Urinary bladder (tissue), 4 donors: ENCODE measurements around the gene CALY. TPM values are rescaled to one million over a fixed set of nuclear protein-coding genes. Genes with fewer than 3 reads are reported as not detected.

Experiments
- DNase-seq: peaks from one replicate; pipeline ENCODE4 v3.0.0-alpha.2; 2015; ENCODE audit errors: extremely low spot score
- H3K27ac ChIP-seq: one replicate; pipeline ENCODE4 v1.5.1; 2013; ENCODE audit warnings: low read depth, mild to moderate bottlenecking, moderate library complexity
- H3K36me3 ChIP-seq: one replicate; pipeline ENCODE4 v1.6.1; 2013; ENCODE audit warnings: mild to moderate bottlenecking, moderate library complexity; ENCODE audit not compliant: insufficient read depth
- H3K4me1 ChIP-seq: one replicate; pipeline ENCODE4 v1.6.1; 2013; ENCODE audit warnings: mild to moderate bottlenecking, moderate library complexity; ENCODE audit not compliant: insufficient read depth
- H3K4me3 ChIP-seq: one replicate; pipeline ENCODE4 v1.5.1; 2013; ENCODE audit warnings: low read depth, low read length
- WGBS: extraction: QIAGEN DNeasy Blood & Tissue Kit; methylation state at CpG from one replicate; pipeline ENCODE4 v1.1.7; 2013; 5-methylcytosine and 5-hydroxymethylcytosine counted together
- polyA plus RNA-seq: library from polyadenylated mRNA; stranded (reverse); fragments of 200-250 nt; gene quantifications from one replicate; pipeline ENCODE4 v1.2.3, GENCODE V29; 2013
- total RNA-seq: library from RNA; depleted of rRNA; stranded (reverse); fragments of >200 nt; gene quantifications from one replicate; pipeline ENCODE4 v1.2.3, GENCODE V29; 2014
- donor health status: healthy with polysubstance abuse.
- donor health status: healthy.

CALY gene
- total and polyA plus RNA-seq, 2 donors: 0.79 to 1.1 TPM

DNA sequence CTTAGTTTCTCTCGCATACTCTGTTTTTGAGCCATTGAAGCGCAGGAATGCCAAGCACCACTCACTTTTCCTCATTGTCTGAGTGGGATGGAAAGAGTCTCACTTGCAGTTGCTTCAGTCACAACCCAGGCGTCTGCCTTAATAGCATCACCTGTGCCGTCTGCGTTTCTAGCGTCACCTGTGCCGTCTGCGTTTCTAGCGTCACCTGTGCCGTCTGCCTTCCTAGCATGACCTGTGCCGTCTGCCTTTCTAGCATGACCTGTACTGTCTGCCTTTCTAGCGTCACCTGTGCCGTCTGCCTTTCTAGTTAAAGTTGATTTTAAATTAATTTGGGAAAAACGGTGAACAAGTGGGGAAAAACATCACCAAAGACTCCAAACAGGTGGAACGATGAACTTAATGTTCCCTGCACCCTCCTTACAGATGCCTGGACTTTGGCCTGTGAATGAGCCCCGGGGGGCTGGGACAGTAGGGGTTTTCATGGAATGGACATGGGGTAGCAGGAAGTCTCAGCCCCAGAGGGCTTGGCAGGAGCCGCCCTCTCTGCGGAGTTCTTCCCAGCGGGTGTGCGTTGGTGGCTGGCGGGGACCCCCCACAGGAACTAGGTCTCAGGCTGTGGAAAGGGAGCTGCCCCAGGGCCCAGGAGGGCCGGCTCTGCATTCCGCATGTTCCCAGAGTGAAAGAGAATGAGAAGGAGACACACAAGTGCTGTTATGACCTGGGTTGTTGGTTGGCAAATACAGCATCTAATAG, 24.5 kb downstream of the CALY start:
- no peak overlapping the region for H3K27ac ChIP-seq
- H3K4me1 ChIP-seq: no peaks in the 10 kb centered on the region
- WGBS: 93% methylated on average over 23 of the region's 23 CpGs

DNA sequence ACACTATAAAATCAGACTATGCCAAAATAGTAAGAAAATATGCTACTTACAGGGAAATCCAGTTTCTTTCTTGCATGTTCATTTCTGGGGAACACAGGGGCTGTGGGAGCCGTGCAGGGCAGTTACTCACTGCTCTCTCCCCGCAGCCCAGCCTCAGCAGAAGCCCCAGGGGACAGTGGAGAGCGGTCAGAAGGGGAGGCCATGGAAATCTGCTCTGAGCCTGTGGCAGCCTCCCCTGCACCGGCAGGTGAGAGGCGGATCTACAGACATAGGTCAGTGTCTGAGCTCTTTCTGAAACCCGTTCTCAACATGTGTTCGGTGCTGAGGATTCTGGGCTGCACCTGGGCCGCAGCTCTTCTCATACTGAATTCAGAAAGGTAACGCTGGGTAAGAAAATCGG, 25.1 kb downstream of the CALY start:
- no peaks in the 10 kb centered on the region for H3K4me1 ChIP-seq

More for the DNA sequence above, 24.5 kb downstream of the CALY start:
- Histone ChIP-seq H3K4me3 (no peak overlapping the region), H3K36me3 (no peaks in the 10 kb centered on the region)
- no peak for DNase-seq

DNA sequence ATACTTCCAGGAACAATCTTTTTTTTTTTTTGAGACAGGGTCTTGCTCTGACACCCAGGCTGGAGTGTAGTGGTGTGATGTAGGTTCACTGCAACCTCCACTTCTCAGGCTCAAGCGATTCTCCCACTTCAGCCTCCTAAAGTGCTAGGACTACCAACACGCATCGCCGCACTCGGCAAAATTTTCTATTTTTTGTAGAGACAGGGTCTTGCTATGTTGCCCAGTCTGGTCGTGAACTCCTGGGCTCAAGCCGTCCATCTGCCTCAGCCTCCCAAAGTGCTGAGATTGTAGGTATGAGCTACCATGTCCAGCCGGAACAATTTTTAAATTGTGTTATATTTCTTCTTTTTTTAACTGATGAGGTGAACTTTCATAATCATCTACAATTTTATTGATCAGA, 25.9 kb downstream of the CALY start:
- no peak for DNase-seq
- no peak overlapping the region for H3K27ac ChIP-seq
- 96% methylated on average over 8 of the region's 8 CpGs for WGBS
- no peak overlapping the region for H3K4me3 ChIP-seq
- no peaks in the 10 kb centered on the region for H3K4me1 ChIP-seq
- H3K36me3 ChIP-seq: no peaks in the 10 kb centered on the region

More for the DNA sequence above, 25.1 kb downstream of the CALY start:
- 85% methylated on average over 10 of the region's 10 CpGs for WGBS
- Histone ChIP-seq H3K36me3 (no peaks in the 10 kb centered on the region), H3K4me3 (no peak overlapping the region), H3K27ac (no peak overlapping the region)
- DNase-seq: no peak

DNA sequence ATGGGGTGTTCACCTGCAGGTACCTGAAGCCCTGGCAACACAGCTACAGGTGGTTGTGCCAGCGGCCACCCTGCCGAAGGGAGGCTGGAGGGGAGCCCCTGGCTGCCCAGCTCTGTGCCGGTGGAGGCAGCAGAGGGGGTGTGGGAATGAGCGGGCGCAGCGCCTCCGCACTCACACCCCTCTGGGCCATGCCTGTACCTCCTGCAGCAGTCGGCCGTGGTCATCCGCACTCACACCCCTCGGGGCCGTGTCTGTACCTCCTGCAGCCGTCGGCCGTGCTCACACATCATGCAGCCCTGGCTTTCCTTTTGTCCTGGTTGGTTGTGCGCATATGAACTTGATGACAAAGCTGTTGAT, 26.3 kb downstream of the CALY start:
- WGBS: 94% methylated on average over 16 of the region's 16 CpGs
- no peak for DNase-seq
- H3K4me1 ChIP-seq: no peaks in the 10 kb centered on the region
- no peak overlapping the region for H3K4me3 ChIP-seq
- no peak overlapping the region for H3K27ac ChIP-seq
- no peaks in the 10 kb centered on the region for H3K36me3 ChIP-seq

DNA sequence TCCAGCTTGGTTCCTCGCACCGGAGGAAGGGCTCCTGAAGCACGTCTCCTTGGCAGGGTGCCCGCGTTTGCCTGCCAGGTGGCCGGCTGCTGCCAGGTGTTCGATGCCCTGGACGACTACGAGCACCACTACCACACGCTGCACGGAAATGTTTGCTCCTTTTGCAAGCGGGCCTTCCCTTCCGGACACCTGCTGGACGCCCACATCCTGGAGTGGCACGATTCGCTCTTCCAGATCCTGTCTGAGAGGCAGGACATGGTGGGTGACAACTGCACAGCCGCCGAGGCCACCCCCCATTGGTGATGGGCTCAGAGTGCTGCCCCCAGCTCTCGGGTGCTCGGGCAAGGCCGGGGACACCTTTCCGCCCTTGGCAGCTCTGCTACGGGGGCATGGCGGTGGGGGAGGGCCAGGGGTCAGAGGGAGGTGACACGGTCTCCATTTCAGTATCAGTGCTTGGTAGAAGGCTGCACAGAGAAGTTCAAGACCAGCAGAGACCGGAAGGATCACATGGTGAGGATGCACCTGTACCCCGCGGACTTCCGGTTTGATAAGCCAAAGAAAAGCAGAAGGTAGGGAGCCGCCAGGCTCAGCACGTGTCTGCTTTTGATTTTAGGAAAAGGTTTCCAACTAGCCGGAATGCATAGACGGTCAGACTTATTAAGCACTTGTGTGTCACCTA, 26.8 kb downstream of the CALY start:
- Histone ChIP-seq H3K4me1 (no peaks in the 10 kb centered on the region), H3K36me3 (no peaks in the 10 kb centered on the region), H3K27ac (no peak overlapping the region), H3K4me3 (no peak overlapping the region)
- DNase-seq: no peak
- whole genome bisulfite sequencing: 92% methylated on average over 33 of the region's 33 CpGs

DNA sequence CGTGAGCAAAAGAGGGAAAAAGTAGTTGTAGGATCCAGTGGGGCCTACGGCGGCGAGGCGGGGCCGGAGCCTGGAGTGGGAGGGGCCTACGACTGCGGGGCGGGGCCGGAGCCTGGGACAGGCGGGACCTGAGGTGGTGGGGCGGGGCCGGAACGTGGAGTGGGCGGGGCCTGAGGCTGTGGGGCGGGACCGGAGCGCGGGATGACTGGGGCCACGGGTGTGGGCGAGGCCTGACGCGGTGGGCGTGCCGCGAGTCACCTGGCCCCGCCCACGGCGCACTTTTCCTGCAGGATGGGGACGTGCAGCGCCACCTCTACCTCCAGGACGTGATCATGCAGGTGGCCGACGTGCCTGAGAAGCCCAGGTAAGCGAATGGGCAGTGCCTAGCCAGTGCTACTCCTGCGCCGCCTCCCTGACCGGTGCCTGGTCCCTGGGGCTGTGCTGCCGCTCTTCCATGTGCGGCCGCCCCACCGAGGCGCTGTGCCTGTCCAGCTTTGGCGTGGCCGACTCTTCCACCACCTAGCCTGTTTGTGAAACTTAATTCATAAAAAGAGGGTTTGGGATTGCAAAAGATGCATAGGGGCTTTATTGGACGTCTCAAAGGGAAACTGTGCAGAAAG, 27.5 kb downstream of the CALY start:
- Histone ChIP-seq H3K36me3 (no peaks in the 10 kb centered on the region), H3K4me1 (no peaks in the 10 kb centered on the region), H3K4me3 (peak overlapping the region; percentile 81), H3K27ac (peak overlapping the region; percentile 96)
- 26% methylated on average over 46 of the region's 46 CpGs for WGBS
- DNase-seq: peak; percentile 59

DNA sequence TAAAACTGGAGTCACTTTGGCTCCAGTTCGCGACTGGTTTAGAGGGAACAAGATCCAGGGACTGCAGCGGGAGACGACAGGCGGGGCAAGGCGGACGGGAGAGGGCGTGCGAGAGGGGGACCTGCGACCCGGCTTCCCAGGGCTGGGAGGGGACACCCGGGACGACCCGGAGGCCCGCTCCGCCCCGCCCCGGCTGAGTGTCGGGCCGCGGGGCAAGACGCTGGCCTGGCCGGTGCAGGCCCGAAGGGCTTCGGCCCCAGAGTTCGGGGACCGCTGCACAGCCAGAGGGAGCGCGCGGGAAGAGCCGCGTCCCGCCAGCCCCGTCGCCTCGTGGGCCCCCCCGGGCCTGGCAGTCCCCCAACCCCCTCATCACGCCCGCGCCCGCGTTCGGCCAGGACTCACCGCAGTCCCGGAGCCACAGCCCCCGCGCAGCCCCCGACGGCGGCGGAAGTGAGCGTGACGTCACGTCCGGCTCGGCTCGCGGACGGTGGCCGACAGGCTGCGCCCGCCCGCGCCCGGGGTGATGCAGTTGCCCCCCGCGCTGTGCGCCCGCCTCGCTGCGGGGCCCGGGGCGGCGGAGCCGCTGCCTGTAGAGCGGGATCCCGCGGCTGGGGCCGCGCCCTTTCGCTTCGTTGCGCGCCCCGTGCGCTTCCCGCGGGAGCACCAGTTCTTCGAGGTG, 28.1 kb downstream of the CALY start, which contains the start of the genes TUBGCP2 and ZNF511:
Gene TUBGCP2 (minus strand): TSS at position 452 of the 679 bp plus-strand sequence. CDS start 5,931 bp downstream, outside the sequence.
Gene ZNF511 (plus strand): TSS at position 494 of the 679 bp plus-strand sequence. CDS start 30 bp downstream, at position 524.
- DNase-seq: peak; percentile 20
- H3K27ac ChIP-seq: peak within 1 kb of the TSS; percentile 96
- H3K4me1 ChIP-seq: no peaks in the 10 kb centered on the region
- H3K36me3 ChIP-seq: no peaks in the 10 kb centered on the region
- peak within 1 kb of the TSS; percentile 81 for H3K4me3 ChIP-seq
- WGBS: under 1% methylated on average over 89 of the region's 89 CpGs

DNA sequence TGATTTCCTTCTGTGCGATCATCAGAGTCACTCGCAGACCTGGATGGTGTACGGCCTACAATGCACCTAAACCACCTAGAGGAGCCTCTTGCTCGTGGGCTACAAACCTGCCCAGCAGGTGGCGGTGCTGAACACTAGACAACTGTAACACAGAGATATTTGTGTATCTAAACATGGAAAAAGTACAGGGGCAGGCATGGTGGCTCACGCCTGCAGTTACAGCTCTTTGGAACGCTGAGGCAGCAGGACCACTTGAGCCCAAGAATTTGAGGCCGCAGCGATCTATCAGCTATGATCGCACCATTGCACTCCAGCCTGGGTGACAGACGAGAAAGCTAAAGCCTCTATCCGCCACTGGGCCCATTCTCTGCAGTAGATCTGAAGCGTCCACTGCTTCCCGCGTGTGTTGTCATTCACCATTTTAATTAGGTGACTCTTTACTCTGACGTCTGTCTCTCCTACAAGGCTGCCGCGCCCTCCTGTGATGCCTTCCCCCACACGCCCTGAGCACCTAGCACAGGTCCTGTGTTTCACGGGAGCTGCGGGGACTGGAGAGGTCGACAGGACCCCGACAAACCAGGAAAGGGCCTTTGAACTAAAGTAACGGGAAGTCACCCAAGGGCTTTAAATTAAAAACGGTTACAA, 28.8 kb downstream of the CALY start:
- Histone ChIP-seq H3K4me1 (no peaks in the 10 kb centered on the region), H3K36me3 (no peaks in the 10 kb centered on the region), H3K4me3 (peak overlapping the region; percentile 81), H3K27ac (peak overlapping the region; percentile 96)
- DNase-seq: peak; percentile 41
- 7% methylated on average over 25 of the region's 25 CpGs for WGBS

DNA sequence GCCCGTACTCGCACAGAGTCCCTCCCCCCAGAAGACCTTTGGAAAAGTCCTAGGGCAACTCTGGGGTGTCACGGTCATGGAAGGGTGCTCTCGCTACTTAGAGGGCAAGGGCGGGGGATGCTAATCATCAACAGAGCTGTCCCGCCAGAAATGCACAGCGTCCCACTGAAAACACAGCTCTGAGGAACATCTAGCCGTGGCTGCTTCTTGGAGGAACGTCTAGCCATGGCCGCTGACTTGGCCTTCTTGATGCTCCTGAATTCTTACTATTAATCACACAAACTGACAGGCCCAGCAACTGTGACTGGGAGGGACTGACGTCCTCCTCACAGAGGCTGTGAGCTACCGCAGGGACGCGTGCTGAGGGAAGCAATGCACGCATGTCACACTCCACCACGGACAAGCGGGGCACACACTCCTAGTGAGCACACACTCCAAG, 29.7 kb downstream of the CALY start:
- no peak for DNase-seq
- 88% methylated on average over 17 of the region's 17 CpGs for WGBS
- Histone ChIP-seq H3K36me3 (no peaks in the 10 kb centered on the region), H3K4me3 (no peak overlapping the region), H3K27ac (no peak overlapping the region), H3K4me1 (no peaks in the 10 kb centered on the region)

DNA sequence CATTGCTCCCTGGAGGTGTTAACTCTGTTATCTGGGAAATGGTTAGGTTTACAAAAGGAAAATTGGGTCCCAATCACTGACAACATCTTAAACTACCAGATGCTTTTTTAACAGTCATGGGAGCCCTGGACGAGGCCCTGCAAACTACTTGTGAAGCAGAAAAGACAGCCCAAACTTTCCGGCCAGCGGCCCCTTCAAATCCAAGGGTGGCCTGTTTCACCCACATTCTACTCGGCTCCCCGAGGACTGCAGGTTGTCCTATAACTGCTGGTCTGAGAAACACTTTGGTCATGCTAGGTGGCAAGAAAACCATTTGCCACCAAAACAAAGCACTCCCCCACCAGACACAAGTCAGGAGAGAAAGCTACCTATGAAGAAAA, 30.6 kb downstream of the CALY start:
- Histone ChIP-seq H3K4me1 (no peaks in the 10 kb centered on the region), H3K4me3 (no peak overlapping the region), H3K27ac (no peak overlapping the region), H3K36me3 (no peaks in the 10 kb centered on the region)
- WGBS: 85% methylated on average over 5 of the region's 5 CpGs
- DNase-seq: no peak

DNA sequence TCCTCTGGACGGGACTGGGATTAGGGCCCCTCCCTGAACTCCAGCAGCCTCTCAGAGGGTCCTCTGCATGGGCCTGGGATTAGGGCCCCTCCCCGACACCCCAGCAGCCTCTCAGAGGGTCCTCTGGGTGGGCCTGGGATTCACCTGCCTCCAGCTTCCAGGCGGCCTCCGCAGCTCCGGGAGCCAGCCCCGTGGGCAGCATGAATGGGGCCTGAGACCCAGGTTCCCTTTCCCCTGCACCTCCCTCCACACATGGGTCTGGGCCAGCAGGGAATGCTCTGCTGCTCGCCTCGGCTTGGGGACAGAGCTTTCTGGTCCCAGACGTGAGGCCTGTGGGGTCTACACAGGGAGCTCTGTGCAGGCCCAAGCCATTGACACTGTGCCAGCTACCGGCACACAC, 33.5 kb downstream of the CALY start:
- Histone ChIP-seq H3K4me3 (no peak overlapping the region), H3K36me3 (peaks cover 11% of the 10 kb centered on the region)
- 83% methylated on average over 10 of the region's 10 CpGs for WGBS

DNA sequence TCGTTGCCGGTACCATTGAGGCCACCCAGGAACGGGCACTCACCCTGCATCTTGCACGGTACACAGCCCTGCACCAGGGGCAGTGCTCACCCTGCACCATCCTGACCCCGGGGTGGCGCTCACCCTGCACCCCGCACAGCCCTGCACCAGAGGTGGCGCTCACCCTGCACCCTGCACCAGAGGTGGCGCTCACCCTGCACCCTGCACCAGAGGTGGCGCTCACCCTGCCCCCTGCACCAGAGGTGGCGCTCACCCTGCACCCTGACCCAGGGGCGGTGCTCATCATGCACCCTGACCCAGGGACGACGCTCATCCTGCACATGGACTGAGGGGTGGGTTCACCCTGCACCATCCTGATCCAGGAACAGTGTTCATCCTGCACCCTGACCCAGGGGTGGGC, 34.5 kb downstream of the CALY start:
- 96% methylated on average over 14 of the region's 14 CpGs for WGBS
- no peak overlapping the region for H3K27ac ChIP-seq
- no peaks in the 10 kb centered on the region for H3K4me1 ChIP-seq
- H3K4me3 ChIP-seq: no peak overlapping the region
- peaks cover 14% of the 10 kb centered on the region for H3K36me3 ChIP-seq
- DNase-seq: no peak

More for the DNA sequence above, 33.5 kb downstream of the CALY start:
- no peak for DNase-seq
- H3K27ac ChIP-seq: no peak overlapping the region
- no peaks in the 10 kb centered on the region for H3K4me1 ChIP-seq

DNA sequence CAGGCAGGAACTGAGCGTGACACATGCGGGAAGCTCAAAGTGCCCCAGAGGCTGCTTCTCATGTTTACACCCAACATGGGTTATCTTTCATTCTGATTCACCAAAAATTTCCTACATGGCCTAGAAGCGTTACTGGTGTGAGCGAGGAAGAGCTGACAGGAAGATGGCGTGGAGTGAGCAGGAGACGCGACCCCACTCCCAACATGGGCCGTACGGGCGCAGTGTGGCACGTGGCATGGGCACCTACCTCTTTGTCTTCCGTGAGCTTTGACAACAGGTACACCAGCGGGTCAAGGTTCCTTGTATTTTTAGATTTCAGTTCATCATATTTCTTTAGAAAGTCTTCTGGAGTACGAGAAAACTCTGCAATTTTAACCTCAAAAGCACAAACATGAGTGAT, 37.0 kb downstream of the CALY start:
- DNase-seq: no peak
- Histone ChIP-seq H3K4me3 (no peak overlapping the region), H3K36me3 (peaks cover 16% of the 10 kb centered on the region), H3K4me1 (no peaks in the 10 kb centered on the region), H3K27ac (no peak overlapping the region)
- WGBS: 95% methylated on average over 14 of the region's 14 CpGs
